ENCODE measurements around the gene DMWD.

The DMWD gene

GRCh38 chr19:45821103-45821521, 28.5 kb upstream of the DMWD start:
- H3K27me3 Mint-ChIP-seq: no peaks in the 10 kb centered on the region
- H3K9me3 Mint-ChIP-seq: no peaks in the 10 kb centered on the region
- peaks cover 5% of the 10 kb centered on the region for H3K36me3 Mint-ChIP-seq
- H3K27ac Mint-ChIP-seq: no peak overlapping the region
- peaks cover 6% of the 10 kb centered on the region for H3K4me1 Mint-ChIP-seq
- no peak overlapping the region for H3K4me3 Mint-ChIP-seq

DNA sequence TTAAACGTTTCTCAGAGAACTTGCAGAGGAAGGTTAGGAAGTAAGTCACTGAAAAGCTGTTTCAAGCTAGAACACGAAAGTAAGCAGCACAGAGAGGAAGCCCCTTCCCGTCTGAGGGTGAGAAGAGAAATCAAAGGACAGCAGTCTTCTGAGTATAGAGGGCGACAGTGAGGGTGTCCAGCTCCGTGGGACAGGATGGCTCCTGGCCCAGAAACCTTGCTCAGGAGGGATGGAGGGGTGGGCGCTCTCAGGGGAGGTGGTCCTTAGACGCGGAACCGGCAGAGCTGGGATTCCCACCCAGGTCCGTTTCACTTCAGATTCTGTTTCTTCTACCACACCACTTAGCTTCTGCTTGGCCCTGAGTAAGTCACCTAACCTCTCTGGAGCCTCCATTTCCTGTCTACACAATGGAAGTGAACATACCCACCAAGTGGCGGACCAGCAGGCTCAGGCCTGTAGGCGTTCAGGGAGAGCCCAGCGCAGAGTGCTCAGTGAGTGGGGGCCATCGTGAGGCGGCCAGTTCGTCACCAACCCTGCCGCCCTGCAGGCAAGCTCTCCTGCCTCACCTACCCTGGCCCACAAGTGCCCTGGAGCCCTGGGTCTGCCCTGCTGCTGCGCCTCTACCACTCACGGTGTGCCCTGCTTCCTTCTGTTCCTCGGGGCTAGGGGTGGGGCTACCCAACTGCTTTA, 27.9 kb upstream of the DMWD start:
- Mint-ChIP-seq H3K36me3 (peaks cover 5% of the 10 kb centered on the region), H3K27ac (no peak overlapping the region), H3K4me3 (no peak overlapping the region), H3K9me3 (no peaks in the 10 kb centered on the region), H3K4me1 (peaks cover 6% of the 10 kb centered on the region), H3K27me3 (no peaks in the 10 kb centered on the region)

- Mint-ChIP-seq H3K9me3 (no peaks in the 10 kb centered on the region), H3K36me3 (peaks cover 5% of the 10 kb centered on the region), H3K4me1 (peaks cover 6% of the 10 kb centered on the region), H3K27me3 (no peaks in the 10 kb centered on the region), H3K4me3 (no peak overlapping the region), H3K27ac (no peak overlapping the region)
Observed at GRCh38 chr19:45819769-45820168, 27.1 kb upstream of the DMWD start.

DNA sequence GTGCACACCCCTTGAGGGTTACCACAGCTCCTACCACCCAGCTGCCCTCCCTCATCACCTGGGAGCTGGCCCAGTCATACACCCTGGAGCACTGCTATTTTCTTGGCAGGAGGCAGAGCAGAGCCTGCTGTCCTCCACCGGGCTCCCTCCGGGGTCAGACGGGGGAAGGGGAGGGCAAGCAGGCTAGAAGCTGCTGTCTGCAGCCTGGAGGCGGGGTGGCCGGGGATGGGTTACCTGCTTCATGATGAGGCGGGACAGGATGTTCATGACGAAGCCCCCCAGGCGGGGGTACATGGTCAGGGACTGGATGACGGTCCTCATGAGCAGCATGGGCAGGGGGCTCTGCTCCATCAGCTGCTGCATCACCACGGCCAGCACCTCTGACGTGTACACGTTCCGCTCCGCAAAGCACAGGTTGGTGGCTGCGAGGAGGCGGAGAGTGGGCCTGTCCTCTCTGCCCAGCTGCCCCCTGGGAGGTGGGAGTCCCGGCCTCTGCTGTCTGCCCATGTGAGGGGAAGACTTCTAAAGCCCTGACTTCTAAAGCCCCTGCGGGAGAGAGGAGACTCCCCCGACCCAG, 25.2 kb upstream of the DMWD start:
- H3K36me3 Mint-ChIP-seq: no peaks in the 10 kb centered on the region
- H3K9me3 Mint-ChIP-seq: no peaks in the 10 kb centered on the region
- no peak overlapping the region for H3K4me3 Mint-ChIP-seq
- peaks cover 4% of the 10 kb centered on the region for H3K27me3 Mint-ChIP-seq
- no peak overlapping the region for H3K27ac Mint-ChIP-seq
- H3K4me1 Mint-ChIP-seq: peaks cover 3% of the 10 kb centered on the region

- Mint-ChIP-seq H3K9me3 (no peaks in the 10 kb centered on the region), H3K4me1 (peaks cover 3% of the 10 kb centered on the region), H3K36me3 (no peaks in the 10 kb centered on the region), H3K27ac (no peak overlapping the region), H3K4me3 (no peak overlapping the region), H3K27me3 (peaks cover 4% of the 10 kb centered on the region)
Observed at GRCh38 chr19:45817010-45817724, 24.5 kb upstream of the DMWD start.

DNA sequence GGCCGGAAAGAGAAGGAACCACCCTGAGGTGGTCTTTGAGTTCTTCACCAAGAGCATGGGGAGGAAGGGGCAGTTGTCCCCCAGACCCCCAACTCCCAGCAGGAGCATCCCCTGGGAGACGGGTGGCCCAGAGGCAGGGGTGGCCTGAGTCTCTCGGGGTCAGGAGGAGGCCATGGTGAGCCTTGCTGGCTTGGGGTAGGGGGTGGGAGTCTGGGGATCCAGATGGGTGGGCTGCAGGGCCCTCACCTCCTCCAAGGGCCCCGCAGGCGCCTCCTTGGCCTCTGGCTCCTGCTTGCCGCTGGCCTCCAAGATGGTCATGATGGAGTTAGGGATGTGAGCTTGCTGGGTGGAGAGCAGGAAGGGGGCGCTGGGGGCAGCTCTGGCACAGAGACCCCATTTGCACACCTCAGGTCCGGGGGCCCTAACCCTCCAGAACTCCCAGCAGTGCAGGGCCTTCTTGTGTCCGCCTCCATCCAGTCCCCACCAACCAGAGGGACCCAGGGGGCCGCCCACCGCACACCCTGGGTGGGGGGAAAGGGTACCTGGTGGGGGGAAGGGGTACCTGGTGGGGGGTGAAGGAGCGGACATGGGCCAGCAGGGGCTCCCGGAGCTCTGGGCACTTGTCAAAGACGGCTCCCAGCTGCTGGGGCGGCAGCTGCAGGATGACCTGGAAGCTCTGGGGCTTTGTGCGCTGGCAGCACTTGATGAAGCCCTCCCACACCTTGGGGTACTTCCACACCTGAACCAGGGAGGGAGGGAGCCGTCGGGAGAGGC, 23.8 kb upstream of the DMWD start:
- no peak overlapping the region for H3K27ac Mint-ChIP-seq
- H3K27me3 Mint-ChIP-seq: peaks cover 4% of the 10 kb centered on the region
- H3K9me3 Mint-ChIP-seq: no peaks in the 10 kb centered on the region
- H3K4me1 Mint-ChIP-seq: peaks cover 3% of the 10 kb centered on the region
- no peak overlapping the region for H3K4me3 Mint-ChIP-seq
- H3K36me3 Mint-ChIP-seq: no peaks in the 10 kb centered on the region

GRCh38 chr19:45815481-45816216, 23.0 kb upstream of the DMWD start:
- Mint-ChIP-seq H3K4me1 (peaks cover 3% of the 10 kb centered on the region), H3K9me3 (no peaks in the 10 kb centered on the region), H3K36me3 (no peaks in the 10 kb centered on the region), H3K27ac (no peak overlapping the region), H3K4me3 (peak overlapping the region; percentile 4), H3K27me3 (peaks cover 4% of the 10 kb centered on the region)

GRCh38 chr19:45814851-45815480, 22.3 kb upstream of the DMWD start, which contains the start of gene RSPH6A:
TSS of gene RSPH6A (minus strand) at chr19:45815308. CDS start at chr19:45815176, 132 bp downstream.
- no peak within 1 kb of the TSS for H3K27ac Mint-ChIP-seq
- no peaks in the 10 kb centered on the region for H3K36me3 Mint-ChIP-seq
- H3K4me1 Mint-ChIP-seq: peaks cover 3% of the 10 kb centered on the region
- peak within 1 kb of the TSS; percentile 4 for H3K4me3 Mint-ChIP-seq
- H3K27me3 Mint-ChIP-seq: peaks cover 4% of the 10 kb centered on the region
- H3K9me3 Mint-ChIP-seq: no peaks in the 10 kb centered on the region

- peaks cover 8% of the 10 kb centered on the region for H3K4me1 Mint-ChIP-seq
- no peaks in the 10 kb centered on the region for H3K36me3 Mint-ChIP-seq
- H3K27me3 Mint-ChIP-seq: peaks cover 4% of the 10 kb centered on the region
- no peak overlapping the region for H3K27ac Mint-ChIP-seq
- H3K4me3 Mint-ChIP-seq: no peak overlapping the region
- no peaks in the 10 kb centered on the region for H3K9me3 Mint-ChIP-seq
Observed at GRCh38 chr19:45814166-45814780, 21.6 kb upstream of the DMWD start.

DNA sequence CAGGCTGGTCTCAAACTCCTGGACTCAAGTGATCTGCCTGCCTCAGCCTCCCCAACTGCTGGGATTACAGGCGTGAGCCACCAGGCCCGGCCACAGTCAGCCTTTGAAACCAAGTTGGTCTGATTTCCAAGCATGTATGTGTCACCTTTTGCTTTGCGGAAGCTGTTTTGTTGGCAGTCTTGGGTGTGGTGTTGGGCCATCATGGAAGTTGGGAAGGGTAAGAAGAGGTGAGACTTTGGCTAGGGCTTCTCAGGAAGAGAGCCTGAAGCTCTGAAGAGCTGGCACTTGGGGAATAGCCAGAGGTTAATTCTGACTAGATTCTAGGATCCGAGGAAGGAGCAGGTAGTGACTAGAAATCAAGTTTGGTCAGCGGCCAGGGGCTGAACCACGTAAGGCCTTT, 19.7 kb upstream of the DMWD start:
- H3K36me3 Mint-ChIP-seq: no peaks in the 10 kb centered on the region
- peaks cover 4% of the 10 kb centered on the region for H3K27me3 Mint-ChIP-seq
- H3K27ac Mint-ChIP-seq: no peak overlapping the region
- H3K4me3 Mint-ChIP-seq: no peak overlapping the region
- H3K9me3 Mint-ChIP-seq: no peaks in the 10 kb centered on the region
- peaks cover 9% of the 10 kb centered on the region for H3K4me1 Mint-ChIP-seq

- no peaks in the 10 kb centered on the region for H3K36me3 Mint-ChIP-seq
- peaks cover 6% of the 10 kb centered on the region for H3K4me1 Mint-ChIP-seq
- H3K27me3 Mint-ChIP-seq: peaks cover 4% of the 10 kb centered on the region
- H3K27ac Mint-ChIP-seq: no peak overlapping the region
- no peaks in the 10 kb centered on the region for H3K9me3 Mint-ChIP-seq
- H3K4me3 Mint-ChIP-seq: no peak overlapping the region
Observed at GRCh38 chr19:45809643-45810159, 17.1 kb upstream of the DMWD start.

DNA sequence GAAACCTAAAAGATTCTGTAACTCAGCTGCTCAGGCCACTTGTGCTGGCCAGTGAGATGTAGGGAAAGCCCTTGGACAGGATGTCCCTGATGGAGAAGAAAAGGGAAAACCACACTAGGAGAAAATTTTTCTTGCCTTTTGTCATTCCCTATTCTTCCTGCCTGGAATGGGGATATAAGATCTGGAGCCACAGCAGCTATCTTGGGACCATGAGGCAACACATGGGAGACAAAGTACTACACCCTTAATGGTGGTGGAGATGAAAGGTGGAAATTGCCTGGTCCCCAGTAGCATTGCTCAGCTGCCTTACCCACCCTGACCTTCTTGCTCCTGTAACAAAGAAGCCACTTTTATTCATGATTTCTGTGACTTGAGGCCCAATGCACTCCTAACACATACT, 13.1 kb upstream of the DMWD start:
- H3K9me3 Mint-ChIP-seq: no peaks in the 10 kb centered on the region
- H3K36me3 Mint-ChIP-seq: no peaks in the 10 kb centered on the region
- no peaks in the 10 kb centered on the region for H3K27me3 Mint-ChIP-seq
- peaks cover 6% of the 10 kb centered on the region for H3K4me1 Mint-ChIP-seq
- no peak overlapping the region for H3K27ac Mint-ChIP-seq
- H3K4me3 Mint-ChIP-seq: no peak overlapping the region

DNA sequence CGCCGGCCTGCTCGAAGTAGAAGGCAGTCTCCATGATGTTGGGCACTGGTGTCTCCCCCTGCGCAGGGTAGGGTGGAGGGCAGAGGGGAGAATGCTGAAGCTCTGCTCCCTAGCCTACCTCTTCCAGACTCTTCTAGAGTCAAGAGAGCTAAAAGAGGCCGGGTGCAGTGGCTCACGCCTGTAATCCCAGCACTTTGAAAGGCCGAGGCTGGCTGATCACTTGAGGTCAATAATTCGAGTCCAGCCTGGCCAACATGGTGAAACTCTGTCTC, 12.2 kb upstream of the DMWD start:
- no peak overlapping the region for H3K27ac Mint-ChIP-seq
- H3K4me3 Mint-ChIP-seq: no peak overlapping the region
- no peaks in the 10 kb centered on the region for H3K36me3 Mint-ChIP-seq
- H3K27me3 Mint-ChIP-seq: no peaks in the 10 kb centered on the region
- no peaks in the 10 kb centered on the region for H3K9me3 Mint-ChIP-seq
- H3K4me1 Mint-ChIP-seq: peaks cover 6% of the 10 kb centered on the region

DNA sequence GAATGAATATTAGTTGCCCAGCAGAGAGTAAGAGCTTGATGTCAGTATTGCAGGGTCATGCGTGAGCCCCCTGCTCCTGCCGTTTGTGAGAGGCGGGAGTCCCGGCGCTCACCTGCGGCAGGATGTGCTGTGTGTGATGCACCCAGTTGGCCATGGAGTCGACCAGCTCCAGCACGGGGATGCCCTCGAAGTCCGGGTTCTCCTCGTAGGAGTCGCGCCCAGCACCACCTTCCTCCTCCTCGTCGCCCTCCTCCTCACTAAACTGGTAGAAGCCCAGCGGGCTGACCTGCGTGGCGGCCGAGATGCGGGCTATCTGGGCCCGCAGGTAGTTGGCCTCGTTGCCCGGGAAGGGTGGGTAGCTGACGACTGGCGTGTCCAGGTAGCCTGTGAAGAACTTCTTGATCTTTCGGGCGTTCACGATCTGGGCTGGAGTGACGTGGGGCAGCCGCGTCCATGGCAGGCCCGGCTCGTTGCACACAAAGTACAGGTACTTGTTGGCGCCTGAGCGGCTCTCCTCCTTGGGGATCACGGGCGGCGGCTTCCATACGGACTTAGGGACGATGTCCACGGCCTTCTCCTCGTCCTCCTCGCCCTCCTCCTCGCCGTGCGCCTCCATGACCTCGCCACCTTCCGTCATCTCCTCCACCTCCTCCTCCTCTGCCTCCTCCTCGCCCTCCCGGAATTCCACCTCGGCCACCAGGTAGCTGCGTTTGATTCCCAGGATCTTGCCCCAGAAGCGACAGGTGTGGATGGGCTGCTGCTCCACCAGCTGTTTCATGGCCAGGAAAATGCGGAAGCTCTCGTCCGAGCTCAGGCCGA, 11.7 kb upstream of the DMWD start:
- H3K9me3 Mint-ChIP-seq: no peaks in the 10 kb centered on the region
- H3K4me1 Mint-ChIP-seq: peaks cover 2% of the 10 kb centered on the region
- H3K27ac Mint-ChIP-seq: no peak overlapping the region
- no peaks in the 10 kb centered on the region for H3K27me3 Mint-ChIP-seq
- no peak overlapping the region for H3K4me3 Mint-ChIP-seq
- H3K36me3 Mint-ChIP-seq: no peaks in the 10 kb centered on the region

Data from activated naive CD4-positive, alpha-beta T cell treated with anti-CD3 and anti-CD28 coated beads, Interleukin-2, amount 50 U/mL, for 24 hours (primary cell).